GM12872 (cell line): ENCODE data around the gene GAP43.

ENCODE experiments used
- TF ChIP-seq, protein P1 (sequence below): IDR thresholded peaks from 3 replicates; pipeline ENCODE4 v1.5.1; 2011; ENCODE audit warnings: low read depth, mild to moderate bottlenecking, low read length, moderate library complexity; ENCODE audit not compliant: insufficient read depth

GAP43 gene

DNA sequence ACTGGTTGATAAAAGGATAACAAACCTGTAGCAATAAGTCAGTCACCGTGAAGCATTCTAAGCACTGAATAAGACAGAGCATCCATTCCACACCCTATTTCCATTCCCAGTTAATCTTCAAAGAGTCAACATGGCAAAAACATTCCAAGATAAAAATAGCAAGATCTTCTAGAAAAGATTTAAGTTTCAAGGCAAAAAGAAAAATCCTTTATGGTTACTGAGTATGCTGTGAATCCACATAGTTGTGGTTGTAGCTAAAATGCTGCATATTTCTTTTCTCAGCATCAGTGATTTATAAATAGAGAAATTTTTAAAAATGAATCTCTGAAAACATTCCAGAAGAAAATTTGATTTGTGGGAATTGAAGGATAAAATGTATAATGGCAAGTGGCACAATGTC, 21.1 kb downstream of the GAP43 start:
- TF ChIP-seq, protein P1, sequence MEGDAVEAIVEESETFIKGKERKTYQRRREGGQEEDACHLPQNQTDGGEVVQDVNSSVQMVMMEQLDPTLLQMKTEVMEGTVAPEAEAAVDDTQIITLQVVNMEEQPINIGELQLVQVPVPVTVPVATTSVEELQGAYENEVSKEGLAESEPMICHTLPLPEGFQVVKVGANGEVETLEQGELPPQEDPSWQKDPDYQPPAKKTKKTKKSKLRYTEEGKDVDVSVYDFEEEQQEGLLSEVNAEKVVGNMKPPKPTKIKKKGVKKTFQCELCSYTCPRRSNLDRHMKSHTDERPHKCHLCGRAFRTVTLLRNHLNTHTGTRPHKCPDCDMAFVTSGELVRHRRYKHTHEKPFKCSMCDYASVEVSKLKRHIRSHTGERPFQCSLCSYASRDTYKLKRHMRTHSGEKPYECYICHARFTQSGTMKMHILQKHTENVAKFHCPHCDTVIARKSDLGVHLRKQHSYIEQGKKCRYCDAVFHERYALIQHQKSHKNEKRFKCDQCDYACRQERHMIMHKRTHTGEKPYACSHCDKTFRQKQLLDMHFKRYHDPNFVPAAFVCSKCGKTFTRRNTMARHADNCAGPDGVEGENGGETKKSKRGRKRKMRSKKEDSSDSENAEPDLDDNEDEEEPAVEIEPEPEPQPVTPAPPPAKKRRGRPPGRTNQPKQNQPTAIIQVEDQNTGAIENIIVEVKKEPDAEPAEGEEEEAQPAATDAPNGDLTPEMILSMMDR: no peak

GRCh38 chr3:115646027-115646690, 22.8 kb downstream of the GAP43 start:
- TF ChIP-seq, protein P1: no peak

- TF ChIP-seq, protein P1: no peak
Observed at GRCh38 chr3:115648559-115648958, 25.2 kb downstream of the GAP43 start.

GRCh38 chr3:115651087-115651486, 27.8 kb downstream of the GAP43 start:
- TF ChIP-seq, protein P1: no peak

GRCh38 chr3:115651599-115651998, 28.3 kb downstream of the GAP43 start:
- TF ChIP-seq, protein P1: no peak

DNA sequence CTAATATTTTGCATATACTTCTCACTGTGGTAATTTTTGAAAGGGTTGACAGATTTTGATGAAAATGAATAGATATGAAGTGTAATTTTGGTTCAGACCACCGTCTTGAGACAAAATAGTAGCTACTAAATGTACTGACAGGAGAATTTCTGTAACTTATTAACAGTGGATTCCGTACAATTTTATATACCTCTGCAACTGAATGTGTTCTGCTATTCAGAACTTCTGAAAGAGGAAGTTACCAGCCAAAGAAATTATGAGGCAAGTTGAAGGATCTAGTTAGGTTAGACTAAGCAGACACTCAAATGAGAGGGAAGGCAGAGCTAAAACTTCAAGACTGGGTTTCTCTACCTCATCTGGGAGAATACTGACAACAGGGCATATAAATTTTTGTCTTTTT, 29.4 kb downstream of the GAP43 start:
- TF ChIP-seq, protein P1: no peak

DNA sequence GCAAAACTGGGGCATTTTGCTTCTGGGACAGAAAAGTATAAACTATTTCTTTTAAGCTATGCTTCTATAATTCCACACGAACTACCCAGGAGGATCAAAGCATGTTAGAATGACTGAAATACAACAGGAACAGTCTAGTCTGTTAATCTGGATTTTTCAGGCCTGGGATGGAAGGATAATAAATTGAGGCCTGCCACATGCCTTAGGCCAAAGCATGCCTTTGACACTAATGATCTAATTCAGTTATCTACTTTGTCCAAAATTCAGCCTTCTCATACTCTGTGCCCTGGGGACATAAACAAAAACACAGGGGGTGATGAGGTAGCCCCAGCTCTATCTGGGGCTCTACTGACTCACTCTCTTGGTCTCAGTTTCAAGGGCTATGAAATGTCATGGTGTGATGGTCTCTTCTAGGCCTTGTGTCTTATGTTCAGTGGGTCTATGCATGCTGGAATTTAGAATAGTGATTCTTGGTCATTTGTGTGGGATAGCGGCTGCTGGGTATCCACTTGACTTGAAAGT, 32.5 kb downstream of the GAP43 start:
- TF ChIP-seq, protein P1: no peak
